NCI-H524 treated with DMSO at 0.1 percent for 48 hours (cell line): ENCODE data around the gene TGFBR1.

Experiments used
- DNase-seq: peaks from one replicate; lab custom pipeline; 2025; lab: John Stamatoyannopoulos, UW

Gene TGFBR1

GRCh38 chr9:99171225-99172123 is 66.6 kb downstream of the TGFBR1 start:
- no peak for DNase-seq

- DNase-seq, result peak; percentile 97
Observed at GRCh38 chr9:99172124-99173091, 67.5 kb downstream of the TGFBR1 start.

GRCh38 chr9:99173570-99174504 is 68.9 kb downstream of the TGFBR1 start:
- DNase-seq, result no peak

GRCh38 chr9:99176527-99177013 is 71.7 kb downstream of the TGFBR1 start:
- DNase-seq, result no peak

- DNase-seq, result no peak
Observed at GRCh38 chr9:99177576-99178366, 72.9 kb downstream of the TGFBR1 start.

GRCh38 chr9:99178912-99179872 is 74.3 kb downstream of the TGFBR1 start:
- DNase-seq, result no peak

- no peak for DNase-seq
Observed at GRCh38 chr9:99180199-99180598, 75.3 kb downstream of the TGFBR1 start.

- no peak for DNase-seq
Observed at GRCh38 chr9:99180662-99181061, 75.7 kb downstream of the TGFBR1 start.

GRCh38 chr9:99181206-99181605 is 76.3 kb downstream of the TGFBR1 start:
- DNase-seq, result no peak

- DNase-seq, result no peak
Observed at GRCh38 chr9:99181621-99182020, 76.7 kb downstream of the TGFBR1 start.

GRCh38 chr9:99182356-99182755 is 77.4 kb downstream of the TGFBR1 start:
- no peak for DNase-seq

GRCh38 chr9:99183616-99184015 is 78.7 kb downstream of the TGFBR1 start:
- DNase-seq, result no peak

- DNase-seq, result no peak
Observed at GRCh38 chr9:99184110-99184474, 79.2 kb downstream of the TGFBR1 start.

GRCh38 chr9:99184475-99185347 is 79.8 kb downstream of the TGFBR1 start:
- DNase-seq, result peak; percentile 50

GRCh38 chr9:99185348-99185632 is 80.4 kb downstream of the TGFBR1 start:
- no peak for DNase-seq

GRCh38 chr9:99185934-99186333 is 81.0 kb downstream of the TGFBR1 start:
- no peak for DNase-seq

- no peak for DNase-seq
Observed at GRCh38 chr9:99187311-99187710, 82.4 kb downstream of the TGFBR1 start.

GRCh38 chr9:99189186-99189585 is 84.3 kb downstream of the TGFBR1 start:
- no peak for DNase-seq
